LNCAP (cell line): ENCODE data around the gene MMAB.

ENCODE experiments used
- CTCF ChIP-seq: fragments of 450-650 bp; IDR thresholded peaks from 2 replicates; pipeline ENCODE4 v1.5.1; 2017; ENCODE audit warnings: mild to moderate bottlenecking

MMAB gene

GRCh38 chr12:109572506-109572845, 828 bp downstream of the MMAB start:
- no peak for TF ChIP-seq CTCF

GRCh38 chr12:109571773-109572505, 1.4 kb downstream of the MMAB start:
- TF ChIP-seq CTCF = no peak

GRCh38 chr12:109568486-109568885, 4.8 kb downstream of the MMAB start:
- no peak for TF ChIP-seq CTCF

GRCh38 chr12:109567967-109568366, 5.3 kb downstream of the MMAB start:
- TF ChIP-seq CTCF = no peak

- no peak for TF ChIP-seq CTCF
Measured at GRCh38 chr12:109567296-109567695, 6.0 kb downstream of the MMAB start.

- no peak for TF ChIP-seq CTCF
Measured at GRCh38 chr12:109566424-109566823, 6.9 kb downstream of the MMAB start.

- TF ChIP-seq CTCF = no peak
Measured at GRCh38 chr12:109563291-109564284, 9.7 kb downstream of the MMAB start.
